Measurements from ENCODE around the gene FARP2. TPM values are rescaled to one million over a fixed set of nuclear protein-coding genes. Genes with fewer than 3 reads are reported as not detected.

Gene FARP2
- total RNA-seq, 2 experiments from 2014 or later: 17.2 to 18.3 TPM

DNA sequence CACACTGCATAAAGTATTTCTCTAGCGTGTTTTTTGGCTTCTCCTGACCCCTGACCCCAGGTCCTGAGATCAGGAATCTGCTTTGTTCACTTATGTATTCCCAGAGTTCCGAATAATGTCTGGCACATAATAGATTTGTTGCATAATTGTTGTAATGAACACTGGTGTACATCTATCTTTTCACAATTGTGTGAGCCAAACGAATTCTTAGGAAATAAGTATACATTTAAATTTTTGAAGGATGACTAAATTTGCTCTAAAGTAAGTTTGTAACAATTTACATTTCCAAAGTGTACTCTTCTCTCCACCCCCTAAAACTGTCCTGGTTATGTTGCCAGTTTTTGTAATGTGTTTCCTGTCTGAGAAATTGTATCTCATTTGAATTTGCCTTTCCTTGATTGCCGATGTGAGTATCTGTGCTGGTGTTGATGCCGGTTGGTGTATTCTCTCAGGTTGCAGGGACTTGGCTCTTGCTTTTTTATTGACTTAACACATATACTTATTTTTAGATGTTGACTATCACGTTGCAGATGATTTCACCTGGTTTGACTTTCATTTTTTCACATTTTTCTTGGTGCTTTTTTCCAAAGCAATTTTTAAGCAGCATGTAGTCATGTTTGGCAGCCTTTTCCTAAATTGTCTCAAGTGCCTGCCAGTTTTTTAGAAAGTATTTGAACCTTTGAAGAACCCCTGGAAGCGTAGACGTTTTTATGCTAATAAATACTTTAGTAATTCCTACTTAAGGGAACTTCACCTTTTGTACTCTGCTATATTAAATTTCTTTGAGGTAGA is 16.1 kb upstream of the FARP2 start:
- no peak overlapping the region for H3K4me3 Mint-ChIP-seq

DNA sequence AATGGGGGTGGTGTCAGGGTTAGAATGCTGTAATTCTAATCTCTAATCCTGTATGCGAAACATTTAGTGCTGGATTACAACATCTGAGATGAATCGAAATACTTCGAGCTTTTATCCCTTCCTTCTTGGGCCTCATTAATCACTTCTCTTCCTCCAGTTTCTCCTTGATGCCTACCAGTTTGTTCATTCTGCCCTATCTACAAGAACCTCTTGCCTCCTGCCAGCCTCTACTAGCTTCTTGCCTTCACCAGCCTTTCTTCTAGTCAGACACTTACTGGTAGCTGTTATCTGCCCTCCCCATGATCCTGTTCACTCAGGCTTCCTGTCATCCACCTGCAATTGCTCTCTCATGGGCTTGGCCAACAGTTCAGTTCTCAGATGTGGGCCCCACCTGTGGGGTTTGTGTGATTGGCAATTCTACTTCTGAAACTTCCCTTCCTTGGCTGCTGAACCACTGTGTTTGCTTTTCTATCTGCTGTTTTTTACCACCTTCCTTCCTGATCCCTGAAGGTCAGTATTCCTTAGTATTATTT is 15.4 kb upstream of the FARP2 start:
- no peaks in the 10 kb centered on the region for H3K27me3 Mint-ChIP-seq
- peaks cover 84% of the 10 kb centered on the region for H3K36me3 ChIP-seq (ENCODE audit: insufficient read depth, low read length)
- H3K27me3 ChIP-seq (ENCODE audit: control insufficient read depth in 1 of 2, insufficient read depth in 2 of 2, low read length in 2 of 2): no peaks in the 10 kb centered on the region
- no peak overlapping the region for H3K27ac Mint-ChIP-seq
- H3K4me1 Mint-ChIP-seq (ENCODE audit: low read depth): peaks cover 28% of the 10 kb centered on the region
- TF ChIP-seq, protein P1, sequence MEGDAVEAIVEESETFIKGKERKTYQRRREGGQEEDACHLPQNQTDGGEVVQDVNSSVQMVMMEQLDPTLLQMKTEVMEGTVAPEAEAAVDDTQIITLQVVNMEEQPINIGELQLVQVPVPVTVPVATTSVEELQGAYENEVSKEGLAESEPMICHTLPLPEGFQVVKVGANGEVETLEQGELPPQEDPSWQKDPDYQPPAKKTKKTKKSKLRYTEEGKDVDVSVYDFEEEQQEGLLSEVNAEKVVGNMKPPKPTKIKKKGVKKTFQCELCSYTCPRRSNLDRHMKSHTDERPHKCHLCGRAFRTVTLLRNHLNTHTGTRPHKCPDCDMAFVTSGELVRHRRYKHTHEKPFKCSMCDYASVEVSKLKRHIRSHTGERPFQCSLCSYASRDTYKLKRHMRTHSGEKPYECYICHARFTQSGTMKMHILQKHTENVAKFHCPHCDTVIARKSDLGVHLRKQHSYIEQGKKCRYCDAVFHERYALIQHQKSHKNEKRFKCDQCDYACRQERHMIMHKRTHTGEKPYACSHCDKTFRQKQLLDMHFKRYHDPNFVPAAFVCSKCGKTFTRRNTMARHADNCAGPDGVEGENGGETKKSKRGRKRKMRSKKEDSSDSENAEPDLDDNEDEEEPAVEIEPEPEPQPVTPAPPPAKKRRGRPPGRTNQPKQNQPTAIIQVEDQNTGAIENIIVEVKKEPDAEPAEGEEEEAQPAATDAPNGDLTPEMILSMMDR (IDR thresholded peaks at IDR 0.05): no peak
- no peak overlapping the region for H3K4me3 ChIP-seq (ENCODE audit: low read length)
- H3K4me1 ChIP-seq (ENCODE audit: insufficient read depth, low read length): no peaks in the 10 kb centered on the region
- ATAC-seq (ENCODE audit: poor library complexity) (peak; percentile 71), DNase-seq (peak in 4 of 14 experiments; percentile 18 to 24 (median 23))
- no peak overlapping the region for H3K27ac ChIP-seq (ENCODE audit: low read depth in 1 of 2, low read length in 2 of 2)
- no peaks in the 10 kb centered on the region for H3K9me3 ChIP-seq (ENCODE audit: control insufficient read depth in 1 of 2, insufficient read depth in 1 of 2, low read length in 2 of 2)
- no peak overlapping the region for H3K4me3 Mint-ChIP-seq
- ChIA-PET POLR2A (interaction anchor here (0.7 to 1.5 kb wide), 2 partner anchors 21 to 24 kb away, joined by 3 read pairs; no protein-coding TSS in a partner anchor), CTCF (no interaction called here)
- peaks cover 93% of the 10 kb centered on the region for H3K36me3 Mint-ChIP-seq (ENCODE audit: low read depth)
- intact Hi-C loops (cut with DNase I, micrococcal nuclease): no loop called here
- no peaks in the 10 kb centered on the region for H3K9me3 Mint-ChIP-seq

More for the DNA sequence above, 16.1 kb upstream of the FARP2 start:
- H3K27ac ChIP-seq (ENCODE audit: low read depth in 1 of 2, low read length in 2 of 2): no peak overlapping the region
- ATAC-seq (ENCODE audit: poor library complexity): no peak
- DNase-seq: no peak
- H3K4me1 ChIP-seq (ENCODE audit: insufficient read depth, low read length): no peaks in the 10 kb centered on the region
- intact Hi-C loops (cut with DNase I, micrococcal nuclease): no loop called here
- H3K36me3 ChIP-seq (ENCODE audit: insufficient read depth, low read length): peaks cover 84% of the 10 kb centered on the region
- peaks cover 31% of the 10 kb centered on the region for H3K4me1 Mint-ChIP-seq (ENCODE audit: low read depth)
- H3K27ac Mint-ChIP-seq: peak overlapping the region; percentile 38
- ChIA-PET POLR2A (interaction anchor here (1.0 to 1.5 kb wide), 2 partner anchors 24 to 298 kb away, joined by 3 read pairs; no protein-coding TSS in a partner anchor), CTCF (no interaction called here)
- H3K36me3 Mint-ChIP-seq (ENCODE audit: low read depth): peaks cover 93% of the 10 kb centered on the region
- no peaks in the 10 kb centered on the region for H3K9me3 Mint-ChIP-seq
- no peaks in the 10 kb centered on the region for H3K9me3 ChIP-seq (ENCODE audit: control insufficient read depth in 1 of 2, insufficient read depth in 1 of 2, low read length in 2 of 2)
- TF ChIP-seq, protein P1 (IDR thresholded peaks at IDR 0.05): no peak
- no peaks in the 10 kb centered on the region for H3K27me3 ChIP-seq (ENCODE audit: control insufficient read depth in 1 of 2, insufficient read depth in 2 of 2, low read length in 2 of 2)
- no peaks in the 10 kb centered on the region for H3K27me3 Mint-ChIP-seq
- no peak overlapping the region for H3K4me3 ChIP-seq (ENCODE audit: low read length)

DNA sequence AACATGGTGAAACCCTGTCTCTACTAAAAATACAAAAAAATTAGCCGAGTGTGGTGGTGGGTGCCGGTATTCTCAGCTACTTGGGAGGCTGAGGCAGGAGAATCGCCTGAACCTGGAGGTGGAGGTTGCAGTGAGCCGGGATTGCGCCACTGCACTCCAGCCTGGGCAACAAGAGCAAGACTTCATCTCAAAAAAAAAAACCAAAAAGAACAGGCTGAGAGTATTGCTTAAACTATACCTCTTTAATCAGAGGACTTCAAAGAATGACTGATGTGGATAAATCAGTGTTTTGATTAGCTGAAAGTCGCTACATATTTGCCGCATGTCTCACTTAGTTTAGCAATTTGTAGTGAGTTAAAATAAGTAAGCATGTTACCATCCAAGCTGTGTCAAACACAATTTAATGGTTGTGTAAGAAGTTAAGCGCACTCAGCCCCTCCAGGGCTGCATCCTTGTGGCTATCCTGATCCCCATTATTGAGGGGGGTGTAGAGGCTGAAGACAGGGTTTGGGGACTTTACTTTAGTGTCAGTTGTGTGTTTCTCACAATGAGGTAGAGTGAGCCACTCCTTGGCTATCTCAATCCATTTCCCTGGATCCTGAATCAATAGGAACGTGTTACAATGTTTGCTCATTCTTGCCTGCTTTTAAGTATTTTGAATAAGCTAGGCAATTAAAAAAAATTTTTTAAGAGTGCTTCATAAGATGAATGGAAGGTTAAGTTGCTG is 11.0 kb upstream of the FARP2 start:
- CTCF ChIA-PET: no interaction called here

More for the DNA sequence above, 11.0 kb upstream of the FARP2 start:
- H3K36me3 ChIP-seq (ENCODE audit: insufficient read depth, low read length): peaks cover 90% of the 10 kb centered on the region
- Mint-ChIP-seq H3K4me1 (ENCODE audit: low read depth) (peaks cover 17% of the 10 kb centered on the region), H3K27me3 (no peaks in the 10 kb centered on the region), H3K27ac (no peak overlapping the region), H3K9me3 (no peaks in the 10 kb centered on the region), H3K36me3 (ENCODE audit: low read depth) (peaks cover 90% of the 10 kb centered on the region), H3K4me3 (no peak overlapping the region)
- H3K4me1 ChIP-seq (ENCODE audit: insufficient read depth, low read length): no peaks in the 10 kb centered on the region
- H3K27ac ChIP-seq (ENCODE audit: low read depth in 1 of 2, low read length in 2 of 2): no peak overlapping the region
- POLR2A ChIA-PET: no interaction called here
- DNase-seq (no peak), ATAC-seq (ENCODE audit: poor library complexity) (no peak)
- TF ChIP-seq, protein P1 (IDR thresholded peaks at IDR 0.05): no peak
- H3K27me3 ChIP-seq (ENCODE audit: control insufficient read depth in 1 of 2, insufficient read depth in 2 of 2, low read length in 2 of 2): no peaks in the 10 kb centered on the region
- intact Hi-C loops (cut with DNase I, micrococcal nuclease): loop anchor here in 1 of 2 experiments (1.0 kb wide), 1 partner anchor 9 kb away; no protein-coding TSS in a partner anchor
- no peaks in the 10 kb centered on the region for H3K9me3 ChIP-seq (ENCODE audit: control insufficient read depth in 1 of 2, insufficient read depth in 1 of 2, low read length in 2 of 2)
- H3K4me3 ChIP-seq (ENCODE audit: low read length): no peak overlapping the region
